Measurements from ENCODE around the gene SP2.

SP2 gene

GRCh38 chr17:47895856-47896671 is at the start of gene SP2:
Gene SP2, plus strand, starts transcription at chr17:47896236. Its CDS starts 51 bp downstream, at chr17:47896287.
- peak; percentile 92 to 99 (median 99) for DNase-seq (ENCODE audit: low read depth in 3 of 3)

- DNase-seq (ENCODE audit: low read depth in 3 of 3), result no peak
Observed at GRCh38 chr17:47846716-47847340, 49.2 kb upstream of the SP2 start.

- DNase-seq (ENCODE audit: low read depth in 3 of 3), result no peak
Observed at GRCh38 chr17:47847341-47848197, 48.5 kb upstream of the SP2 start.

GRCh38 chr17:47848198-47848513 is 47.9 kb upstream of the SP2 start:
- DNase-seq (ENCODE audit: low read depth in 3 of 3), result no peak

- DNase-seq (ENCODE audit: low read depth in 3 of 3), result no peak
Observed at GRCh38 chr17:47850373-47850691, 45.7 kb upstream of the SP2 start.

- peak; percentile 49 to 59 (median 56) for DNase-seq (ENCODE audit: low read depth in 3 of 3)
Observed at GRCh38 chr17:47850692-47851573, 45.1 kb upstream of the SP2 start, which contains the start of gene SP6. Gene SP6, minus strand, starts transcription at chr17:47851163. Its CDS starts 2,734 bp downstream, at chr17:47848429.

- DNase-seq (ENCODE audit: low read depth in 3 of 3), result no peak
Observed at GRCh38 chr17:47851764-47852112, 44.3 kb upstream of the SP2 start.

- no peak for DNase-seq (ENCODE audit: low read depth in 3 of 3)
Observed at GRCh38 chr17:47852113-47852949, 43.7 kb upstream of the SP2 start.

- DNase-seq (ENCODE audit: low read depth in 3 of 3), result no peak
Observed at GRCh38 chr17:47853616-47854015, 42.4 kb upstream of the SP2 start.

- DNase-seq (ENCODE audit: low read depth in 3 of 3), result no peak
Observed at GRCh38 chr17:47855737-47856136, 40.3 kb upstream of the SP2 start.

GRCh38 chr17:47856830-47857229 is 39.2 kb upstream of the SP2 start:
- DNase-seq (ENCODE audit: low read depth in 3 of 3), result no peak

- no peak for DNase-seq (ENCODE audit: low read depth in 3 of 3)
Observed at GRCh38 chr17:47857551-47858455, 38.2 kb upstream of the SP2 start.

- no peak for DNase-seq (ENCODE audit: low read depth in 3 of 3)
Observed at GRCh38 chr17:47860386-47860785, 35.6 kb upstream of the SP2 start.

GRCh38 chr17:47862621-47863440 is 33.2 kb upstream of the SP2 start:
- DNase-seq (ENCODE audit: low read depth in 3 of 3), result no peak

- no peak for DNase-seq (ENCODE audit: low read depth in 3 of 3)
Observed at GRCh38 chr17:47864791-47865216, 31.2 kb upstream of the SP2 start.

- no peak for DNase-seq (ENCODE audit: low read depth in 3 of 3)
Observed at GRCh38 chr17:47866941-47867340, 29.1 kb upstream of the SP2 start.

- no peak for DNase-seq (ENCODE audit: low read depth in 3 of 3)
Observed at GRCh38 chr17:47867813-47868533, 28.1 kb upstream of the SP2 start.

GRCh38 chr17:47869114-47869513 is 26.9 kb upstream of the SP2 start:
- DNase-seq (ENCODE audit: low read depth in 3 of 3), result no peak

All from stimulated activated CD4-positive, alpha-beta T cell treated with anti-CD3 and anti-CD28 coated beads, TNF-alpha, amount 100 ng/mL, for 4 hours (primary cell).